Germinal center (tissue), 1 donor: ENCODE data around the gene EXOC7.
"Not testable (repeated sequence)": the region's sequence is repeated elsewhere in the genome, so short reads cannot be mapped to it uniquely, and the experiment has no call there.

Experiments used
- DNase-seq: peaks from one replicate; pipeline ENCODE4 v3.0.0; 2012; ENCODE audit warnings: mixed read lengths, low spot score

EXOC7 gene

DNA sequence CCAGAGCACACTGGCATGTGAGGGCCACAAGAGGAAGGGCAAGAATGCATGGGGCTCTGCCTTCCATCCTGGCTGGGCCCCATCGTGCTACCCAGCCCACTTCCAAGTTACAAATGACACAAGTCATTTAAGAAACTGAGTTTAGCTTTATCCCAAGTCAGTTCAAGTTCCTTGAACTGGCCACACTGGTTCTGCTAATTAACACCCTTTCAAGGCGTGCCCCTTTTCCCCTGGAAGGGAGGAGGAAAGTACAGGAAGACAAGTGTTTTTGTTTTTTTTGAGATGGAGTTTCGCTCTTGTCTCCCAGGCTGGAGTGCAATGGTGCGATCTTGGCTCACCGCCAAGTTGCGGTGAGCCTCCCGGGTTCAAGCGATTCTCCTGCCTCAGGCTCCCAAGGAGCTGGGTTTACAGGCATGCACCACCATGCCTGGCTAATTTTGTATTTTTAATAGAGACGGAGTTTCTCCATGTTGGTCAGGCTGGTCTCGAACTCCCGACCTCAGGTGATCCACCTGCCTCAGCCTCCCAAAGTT, 59.0 kb downstream of the EXOC7 start:
- not testable (repeated sequence) for DNase-seq

DNA sequence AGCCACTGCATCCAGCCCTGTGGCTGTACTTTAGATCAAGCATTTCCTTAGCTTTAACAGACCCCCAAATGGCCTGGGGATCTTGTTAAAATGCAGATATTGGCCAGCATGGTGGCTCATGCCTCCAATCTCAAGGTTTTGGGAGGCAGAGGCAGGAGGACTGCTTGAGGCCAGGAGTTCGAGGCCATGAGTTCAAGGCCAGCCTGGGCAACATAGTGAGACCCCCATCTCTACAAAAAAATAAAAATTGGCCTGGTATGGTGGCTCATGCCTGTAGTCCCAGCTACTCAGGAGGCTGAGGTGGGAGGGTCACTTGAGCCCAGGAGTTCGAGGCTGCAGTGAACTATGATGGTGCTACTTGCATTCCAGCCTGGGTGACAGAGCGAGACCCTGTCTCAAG, 60.7 kb downstream of the EXOC7 start:
- not testable (repeated sequence) for DNase-seq

DNA sequence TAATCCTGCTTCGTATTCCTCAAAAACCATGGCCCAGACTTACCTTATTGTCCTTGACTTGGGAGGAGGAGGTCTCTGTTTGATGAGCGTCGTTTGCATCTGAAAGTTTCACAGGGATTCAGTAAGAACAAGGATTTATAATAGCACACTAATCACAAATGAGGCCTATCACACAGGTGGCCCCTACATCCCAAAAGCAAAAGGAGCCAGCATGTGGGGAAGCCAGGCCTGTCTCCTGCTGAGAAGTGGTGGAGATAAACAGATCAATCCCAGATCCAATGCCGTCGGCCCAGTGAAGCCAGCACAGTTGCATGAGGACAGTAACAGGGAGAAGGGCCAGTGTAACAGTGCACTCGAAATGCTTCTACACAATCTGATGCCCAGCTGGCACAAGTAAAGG, 63.2 kb downstream of the EXOC7 start:
- no peak for DNase-seq

DNA sequence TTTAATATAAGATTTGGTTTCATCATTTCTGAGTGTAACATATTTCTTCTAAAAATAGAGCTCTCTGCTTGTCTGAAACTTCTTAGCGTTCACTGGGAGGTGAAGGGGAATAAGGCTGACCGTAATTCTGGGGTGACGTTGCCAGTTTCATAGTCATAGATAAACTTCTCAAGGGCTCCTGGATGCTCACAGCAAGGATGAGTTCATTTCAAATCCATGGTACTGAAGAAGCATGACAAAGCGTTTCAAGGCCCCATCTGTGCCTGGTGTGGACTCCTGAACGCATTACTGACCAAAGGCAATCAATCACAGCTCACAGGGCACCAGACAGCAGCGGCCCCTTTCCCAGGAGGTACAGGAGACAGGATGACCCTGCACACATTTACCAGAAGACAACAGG, 64.5 kb downstream of the EXOC7 start:
- DNase-seq = no peak

DNA sequence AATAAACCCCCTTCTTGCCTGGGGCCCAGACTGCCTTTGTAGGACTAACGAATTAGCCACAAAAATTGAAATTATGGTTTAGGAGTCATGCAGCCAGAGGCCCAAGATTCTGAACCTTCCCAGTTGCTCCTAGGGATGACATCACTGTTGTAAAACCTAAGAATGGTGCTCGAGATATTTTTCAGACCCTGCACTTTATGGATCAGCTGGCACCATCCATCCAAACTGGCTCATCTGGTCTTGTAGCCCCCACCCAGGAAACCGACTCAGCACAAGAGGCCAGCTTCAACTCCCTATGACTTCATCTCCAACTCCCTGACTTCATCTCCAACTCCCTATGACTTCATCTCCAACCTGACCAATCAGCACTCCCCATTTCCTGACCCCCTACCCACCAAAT, 65.5 kb downstream of the EXOC7 start:
- DNase-seq = no peak

DNA sequence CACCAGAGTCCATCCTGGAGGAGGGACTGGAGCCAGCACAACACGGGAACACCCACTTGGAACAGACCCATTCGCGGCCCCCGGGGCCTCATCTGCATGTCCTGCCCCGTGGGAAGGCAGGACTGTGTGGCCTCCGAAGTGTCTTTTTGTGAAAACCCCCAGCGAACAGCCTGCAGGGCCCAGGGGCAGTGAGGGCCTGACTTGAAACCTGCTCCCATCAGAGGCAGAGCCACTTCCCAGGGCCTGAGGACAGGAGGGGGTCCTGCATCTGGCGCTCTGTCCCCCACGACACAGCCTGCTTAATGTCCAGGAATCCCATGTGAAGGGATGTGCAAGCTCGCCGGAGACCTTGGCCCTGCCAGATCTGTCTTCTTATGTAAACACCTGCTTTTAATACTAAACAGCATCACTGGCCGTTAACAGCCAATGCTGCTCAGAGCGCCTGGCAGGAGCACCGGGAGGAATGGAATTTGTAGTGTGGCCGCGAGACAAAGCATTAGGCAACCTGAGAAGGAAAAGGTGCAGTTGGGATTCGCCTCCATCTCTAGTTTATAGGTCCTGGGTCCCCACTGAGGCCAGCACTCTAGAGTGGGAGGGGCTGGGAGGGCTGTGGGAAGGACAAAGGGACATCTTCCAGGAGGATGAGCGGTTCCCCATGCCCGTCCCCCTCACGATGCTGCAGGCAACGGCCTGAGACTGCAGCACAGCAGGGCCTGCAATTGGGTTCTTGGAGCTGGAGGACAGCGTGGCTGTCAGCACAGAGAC, 66.9 kb downstream of the EXOC7 start:
- DNase-seq = no peak

DNA sequence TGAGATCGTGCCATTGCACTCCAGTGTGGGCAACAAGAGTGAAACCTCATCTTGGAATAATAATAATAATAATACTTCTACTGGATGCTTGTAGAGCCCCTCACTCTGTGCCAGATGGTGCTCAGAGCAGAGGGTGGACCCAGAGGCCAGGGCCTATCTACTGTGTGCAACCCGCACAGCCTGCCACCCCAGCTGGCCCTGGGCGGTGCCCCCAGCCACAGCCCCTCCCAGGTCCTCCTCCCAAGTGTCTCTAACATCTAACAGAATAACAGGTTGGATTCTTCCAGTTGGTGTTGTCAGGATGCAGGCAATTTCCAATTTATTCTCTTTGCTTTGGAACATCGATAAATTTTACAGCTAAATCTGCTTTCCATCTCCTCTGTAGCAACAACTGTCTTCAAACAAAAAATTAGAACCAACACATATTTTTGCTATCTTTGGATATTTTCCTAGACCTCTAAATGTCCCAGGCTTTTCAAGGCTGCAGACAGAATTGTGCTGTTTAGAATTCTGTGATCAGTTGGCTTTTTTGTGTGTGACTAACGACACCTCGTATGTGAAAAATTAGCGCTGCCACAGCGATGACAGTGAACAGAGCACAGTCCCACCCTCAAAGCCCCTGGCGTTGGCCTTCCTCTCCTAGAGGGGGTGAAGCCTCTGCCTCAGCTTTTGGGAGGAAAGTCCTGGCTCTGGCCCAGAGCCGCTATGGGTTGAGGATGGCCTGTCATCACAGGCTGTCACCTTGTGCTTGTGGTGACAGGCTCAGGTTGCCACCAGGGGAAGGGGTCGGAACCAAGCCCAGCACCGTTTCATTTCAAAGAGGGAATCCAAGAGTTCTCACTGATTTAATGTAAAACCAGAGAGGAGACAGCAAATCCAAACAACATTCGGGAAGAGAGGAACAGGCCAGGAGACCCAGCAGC, 68.9 kb downstream of the EXOC7 start:
- no peak for DNase-seq

DNA sequence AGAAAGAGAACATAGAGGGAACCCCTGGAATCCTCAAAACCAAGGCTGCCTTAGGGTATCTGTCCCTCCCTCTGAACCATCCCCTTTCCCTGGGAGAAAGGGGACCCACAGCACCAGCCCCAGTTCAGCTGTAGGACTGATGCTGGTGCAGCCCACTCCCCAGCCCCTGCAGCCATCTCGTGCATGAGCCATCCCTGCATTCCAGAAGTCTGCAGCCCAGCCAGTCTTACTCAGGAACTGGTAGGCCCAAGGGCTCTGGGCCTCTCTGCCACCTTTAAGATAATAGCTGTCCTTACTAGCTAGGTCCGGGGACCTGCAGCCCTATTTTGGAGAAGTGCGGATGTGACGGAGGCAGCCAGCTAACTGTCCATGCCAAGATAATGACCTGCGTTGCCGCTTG, 70.4 kb downstream of the EXOC7 start:
- DNase-seq = no peak

DNA sequence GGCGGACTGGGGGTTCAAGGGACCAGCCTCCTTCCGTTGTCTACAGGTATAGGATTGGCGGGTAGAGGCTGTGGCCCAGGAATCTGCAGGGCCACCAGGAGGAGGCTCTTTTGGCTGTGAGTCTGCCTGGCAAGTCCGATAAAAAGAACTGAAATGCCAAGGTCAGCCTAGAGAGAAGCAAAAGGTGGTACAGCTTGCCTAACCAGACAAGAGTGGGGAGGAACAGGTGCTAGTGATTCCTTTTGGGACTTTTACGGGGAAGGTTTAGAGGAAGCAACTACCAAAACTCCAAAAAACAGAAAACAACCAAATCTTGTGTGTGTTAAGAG, 70.8 kb downstream of the EXOC7 start:
- no peak for DNase-seq

DNA sequence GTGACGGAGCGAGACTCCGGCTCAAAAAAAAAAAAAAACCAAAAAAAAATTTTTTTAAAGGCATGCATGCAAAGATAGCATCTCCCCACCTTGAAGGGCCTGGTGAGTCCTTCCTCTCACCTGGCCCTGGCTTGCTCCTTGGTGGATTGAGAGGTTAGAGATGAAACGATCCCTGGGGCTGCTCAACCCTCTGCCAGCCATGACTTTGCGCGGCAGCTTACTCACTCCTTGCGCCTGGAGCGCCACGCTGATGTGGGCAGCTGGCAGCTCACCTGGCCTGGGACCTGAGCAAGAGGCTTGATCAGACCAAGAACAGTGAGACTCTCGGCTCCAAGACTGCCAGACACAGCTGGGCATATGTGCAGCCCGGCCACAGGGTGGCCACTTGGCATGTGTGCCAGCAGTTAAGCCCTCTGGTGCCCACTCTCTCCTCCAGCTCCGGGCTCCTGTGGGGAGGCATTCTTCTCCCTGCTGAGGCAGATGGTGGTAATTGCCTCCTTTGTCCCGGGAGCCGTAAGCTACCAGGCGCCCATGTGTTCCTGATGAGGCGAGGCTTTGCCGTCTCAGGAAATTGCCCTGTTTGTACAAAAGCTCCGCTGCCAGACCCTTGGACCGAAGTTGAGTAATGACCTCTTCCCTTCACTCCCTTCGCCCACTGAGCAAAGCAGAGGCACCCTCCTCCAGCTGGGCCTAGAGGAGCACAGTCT, 71.4 kb downstream of the EXOC7 start:
- no peak for DNase-seq
